Measurements from ENCODE around the gene CAMTA1. TPM values are rescaled to one million over a fixed set of nuclear protein-coding genes. Genes with fewer than 3 reads are reported as not detected.

CAMTA1 gene
- total and polyA plus RNA-seq, 4 donors = 48.1 to 140 (median 52.3) TPM

GRCh38 chr1:6820899-6821298 is 35.6 kb downstream of the CAMTA1 start:
- ATAC-seq (ENCODE audit: insufficient read depth, low FRiP score) = no peak
- H3K9me3 ChIP-seq (ENCODE audit: control insufficient read depth in 4 of 4, insufficient read depth in 3 of 4, low read length in 3 of 4) = no peaks in the 10 kb centered on the region
- H3K27me3 ChIP-seq (ENCODE audit: control insufficient read depth in 3 of 3, insufficient read depth in 3 of 3, low read length in 2 of 3) = no peaks in the 10 kb centered on the region
- H3K4me3 ChIP-seq = no peak overlapping the region
- H3K27ac ChIP-seq (ENCODE audit: low read depth in 1 of 2, low read length in 1 of 2) = no peak overlapping the region
- no peak for DNase-seq
- no peak for TF ChIP-seq CTCF (IDR thresholded peaks at IDR 0.05; ENCODE audit: control extremely low read depth, extremely low read depth)
- no peak overlapping the region for H3K9ac ChIP-seq (ENCODE audit: insufficient read depth in 1 of 2, low read length in 2 of 2)
- H3K4me1 ChIP-seq (ENCODE audit: control insufficient read depth in 5 of 5, insufficient read depth in 5 of 5, low read length in 5 of 5) = peaks cover 0 to 29% (median 1%) of the 10 kb centered on the region in 5 donors
- WGBS, 2 donors = 65 to 69% methylated on average over 2 of the region's 2 CpGs
- peaks cover 0 to 6% (median 0%) of the 10 kb centered on the region in 4 donors for H3K36me3 ChIP-seq (ENCODE audit: control insufficient read depth in 4 of 4, insufficient read depth in 4 of 4, low read length in 4 of 4)

GRCh38 chr1:6822530-6823359 is 37.5 kb downstream of the CAMTA1 start:
- no peaks in the 10 kb centered on the region for H3K27me3 ChIP-seq (ENCODE audit: control insufficient read depth in 3 of 3, insufficient read depth in 3 of 3, low read length in 2 of 3)
- 68 to 84% methylated on average over 10 of the region's 10 CpGs for WGBS, 2 donors

GRCh38 chr1:6823793-6824192 is 38.5 kb downstream of the CAMTA1 start:
- Histone ChIP-seq H3K36me3 (ENCODE audit: control insufficient read depth in 4 of 4, insufficient read depth in 4 of 4, low read length in 4 of 4) (peaks cover 0 to 7% (median under 1%) of the 10 kb centered on the region in 4 donors), H3K4me1 (ENCODE audit: control insufficient read depth in 5 of 5, insufficient read depth in 5 of 5, low read length in 5 of 5) (peaks cover 0 to 18% (median 1%) of the 10 kb centered on the region in 5 donors), H3K9me3 (ENCODE audit: control insufficient read depth in 4 of 4, insufficient read depth in 3 of 4, low read length in 3 of 4) (no peaks in the 10 kb centered on the region), H3K27ac (ENCODE audit: low read depth in 1 of 2, low read length in 1 of 2) (no peak overlapping the region), H3K9ac (ENCODE audit: insufficient read depth in 1 of 2, low read length in 2 of 2) (no peak overlapping the region), H3K27me3 (ENCODE audit: control insufficient read depth in 3 of 3, insufficient read depth in 3 of 3, low read length in 2 of 3) (no peaks in the 10 kb centered on the region), H3K4me3 (no peak overlapping the region)
- ATAC-seq (ENCODE audit: insufficient read depth, low FRiP score) (no peak), DNase-seq (no peak)
- no peak for TF ChIP-seq CTCF (IDR thresholded peaks at IDR 0.05; ENCODE audit: control extremely low read depth, extremely low read depth)

More at GRCh38 chr1:6822530-6823359, 37.5 kb downstream of the CAMTA1 start:
- Histone ChIP-seq H3K4me1 (ENCODE audit: control insufficient read depth in 5 of 5, insufficient read depth in 5 of 5, low read length in 5 of 5) (peaks cover 0 to 21% (median 1%) of the 10 kb centered on the region in 5 donors), H3K9me3 (ENCODE audit: control insufficient read depth in 4 of 4, insufficient read depth in 3 of 4, low read length in 3 of 4) (no peaks in the 10 kb centered on the region), H3K4me3 (no peak overlapping the region), H3K27ac (ENCODE audit: low read depth in 1 of 2, low read length in 1 of 2) (no peak overlapping the region), H3K9ac (ENCODE audit: insufficient read depth in 1 of 2, low read length in 2 of 2) (no peak overlapping the region), H3K36me3 (ENCODE audit: control insufficient read depth in 4 of 4, insufficient read depth in 4 of 4, low read length in 4 of 4) (peaks cover 0 to 7% (median under 1%) of the 10 kb centered on the region in 4 donors)
- no peak for ATAC-seq (ENCODE audit: insufficient read depth, low FRiP score)
- peak in 1 of 3 donors; percentile 23 for DNase-seq
- TF ChIP-seq CTCF (IDR thresholded peaks at IDR 0.05; ENCODE audit: control extremely low read depth, extremely low read depth) = no peak

Data from lung (tissue), 12 donors.